Liver (tissue), 3 donors: Measurements from ENCODE around the gene TAS2R14.

Experiments
- CTCF ChIP-seq: fragments of 150-350 bp; IDR thresholded peaks from 2 replicates; pipeline ENCODE4 v1.5.1; 2017; ENCODE audit warnings: improper control_type of control experiment, low read depth, low read length; ENCODE audit not compliant: missing input control
- JUND ChIP-seq, 2 donors: IDR thresholded peaks; 2 replicates each; pipeline ENCODE4 v1.6.1; 2016; ENCODE audit warnings: antibody characterized with exemption in 2 of 2
- donor health status: healthy.
- donor health status: healthy.

- TF ChIP-seq CTCF (no peak), JUND (IDR thresholded peaks at IDR 0.05) (no peak)
Observed at GRCh38 chr12:10900972-10901371, 38.1 kb downstream of the TAS2R14 start.
